WTC11 (cell line): ENCODE data around the gene HOXA10.

Source experiments
- ZNF138 ChIP-seq: sonication (generic); formaldehyde crosslinking; conservative IDR thresholded peaks from 2 replicates; pipeline ENCODE4 v1.8.1; 2022; ENCODE audit warnings: mild to moderate bottlenecking, moderate library complexity, missing genetic modification reagents
- TF ChIP-seq, protein P1 (sequence below): fragments of 200-600 bp; IDR thresholded peaks from 2 replicates; pipeline ENCODE4 v1.8.0; 2022; ENCODE audit warnings: antibody characterized with exemption

DNA sequence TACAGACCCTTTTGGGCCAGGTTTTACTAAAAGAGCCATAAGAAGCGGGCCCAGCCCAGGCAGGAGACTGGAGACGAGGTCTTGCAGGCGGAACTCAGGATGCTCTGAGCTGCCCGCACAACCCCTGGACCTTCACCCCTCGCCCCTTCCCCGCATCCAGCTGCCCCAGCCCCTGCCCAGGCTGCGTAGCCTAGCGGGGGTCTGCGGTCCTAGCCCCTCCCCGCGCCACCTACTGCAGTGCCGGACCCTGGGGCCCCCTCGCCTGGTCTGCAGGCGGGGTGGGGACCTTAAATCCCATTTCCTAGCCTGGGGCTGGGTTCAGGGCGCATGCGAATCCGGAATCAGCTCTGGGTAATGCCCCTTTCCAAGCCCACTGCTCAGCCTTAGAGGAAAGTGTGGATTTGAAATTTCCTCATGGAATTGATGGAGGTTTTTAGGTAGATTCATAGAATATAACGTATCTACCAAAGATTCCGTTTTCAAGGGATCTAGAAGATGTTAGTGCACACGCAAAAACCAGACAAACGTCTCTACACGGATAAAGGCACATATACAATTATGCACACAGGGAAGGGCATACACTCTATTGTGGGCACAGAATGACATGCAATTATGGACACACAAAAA, 21.2 kb downstream of the HOXA10 start:
- no peak for TF ChIP-seq ZNF138
- TF ChIP-seq, protein P1, sequence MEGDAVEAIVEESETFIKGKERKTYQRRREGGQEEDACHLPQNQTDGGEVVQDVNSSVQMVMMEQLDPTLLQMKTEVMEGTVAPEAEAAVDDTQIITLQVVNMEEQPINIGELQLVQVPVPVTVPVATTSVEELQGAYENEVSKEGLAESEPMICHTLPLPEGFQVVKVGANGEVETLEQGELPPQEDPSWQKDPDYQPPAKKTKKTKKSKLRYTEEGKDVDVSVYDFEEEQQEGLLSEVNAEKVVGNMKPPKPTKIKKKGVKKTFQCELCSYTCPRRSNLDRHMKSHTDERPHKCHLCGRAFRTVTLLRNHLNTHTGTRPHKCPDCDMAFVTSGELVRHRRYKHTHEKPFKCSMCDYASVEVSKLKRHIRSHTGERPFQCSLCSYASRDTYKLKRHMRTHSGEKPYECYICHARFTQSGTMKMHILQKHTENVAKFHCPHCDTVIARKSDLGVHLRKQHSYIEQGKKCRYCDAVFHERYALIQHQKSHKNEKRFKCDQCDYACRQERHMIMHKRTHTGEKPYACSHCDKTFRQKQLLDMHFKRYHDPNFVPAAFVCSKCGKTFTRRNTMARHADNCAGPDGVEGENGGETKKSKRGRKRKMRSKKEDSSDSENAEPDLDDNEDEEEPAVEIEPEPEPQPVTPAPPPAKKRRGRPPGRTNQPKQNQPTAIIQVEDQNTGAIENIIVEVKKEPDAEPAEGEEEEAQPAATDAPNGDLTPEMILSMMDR = no peak
